Measurements from ENCODE around the gene NRXN2. TPM values are rescaled to one million over a fixed set of nuclear protein-coding genes. Genes with fewer than 3 reads are reported as not detected.

NRXN2 gene
- total and polyA plus RNA-seq, 10 of the 15 experiments (the other 5 are each of a cell fraction or from before 2014, with no cell fraction given) = 0.03 to 1.4 (median 0.23) TPM

- TF ChIP-seq PRDM15 (CRISPR knock-in tag; IDR thresholded peaks at IDR 0.05) (no peak), CHD4 (IDR thresholded peaks at IDR 0.05) (no peak), NR2C2 (IDR thresholded peaks at IDR 0.05; ENCODE audit: borderline replicate concordance, control insufficient read depth, insufficient read length, low read depth) (no peak), TBL1XR1 (IDR thresholded peaks at IDR 0.05; ENCODE audit: low read depth, low read length) (no peak), ATF7 (IDR thresholded peaks at IDR 0.05; ENCODE audit: low read depth) (no peak), CREM (IDR thresholded peaks at IDR 0.05; ENCODE audit: low read depth) (no peak)
Observed at GRCh38 chr11:64594159-64594939, 128.6 kb downstream of the NRXN2 start (continued).

- Histone ChIP-seq H3K9ac (ENCODE audit: control insufficient read depth, insufficient read depth, low read length) (no peak overlapping the region), H3K9me3 (replicated peaks; ENCODE audit: control insufficient read depth, insufficient read depth, low read length) (no peaks in the 10 kb centered on the region; the same call in 1 of the 3 replicates), H3K4me3 (no peak overlapping the region), H3K4me1 (ENCODE audit: control insufficient read depth, insufficient read depth, low read length) (no peaks in the 10 kb centered on the region), H3K27ac (ENCODE audit: control insufficient read depth, insufficient read depth) (no peak overlapping the region), H3K4me2 (ENCODE audit: control insufficient read depth, insufficient read depth) (no peak overlapping the region), H2AFZ (ENCODE audit: control insufficient read depth, low read depth, low read length) (no peak overlapping the region), H3K27me3 (replicated peaks in 1 of 2; ENCODE audit: control insufficient read depth in 2 of 2, insufficient read depth in 2 of 2, low read length in 1 of 2) (no peaks in the 10 kb centered on the region), H3K36me3 (ENCODE audit: control insufficient read depth in 2 of 2, insufficient read depth in 2 of 2, low read length in 1 of 2) (no peaks in the 10 kb centered on the region), H4K20me1 (ENCODE audit: control insufficient read depth, insufficient read depth) (no peaks in the 10 kb centered on the region), H3K79me2 (ENCODE audit: control insufficient read depth, insufficient read depth, low read length) (no peaks in the 10 kb centered on the region)
- RAD21 ChIA-PET (ENCODE audit: unreplicated experiment) = no interaction called here
- FAIRE-seq = no peak
- WGBS (ENCODE audit: insufficient coverage, insufficient replicate concordance, low lambda C conversion rate, missing lambda C conversion rate) = 42% methylated on average over 32 of the region's 32 CpGs
- TF ChIP-seq CREB1 (IDR thresholded peaks at IDR 0.05; ENCODE audit: low read depth) (no peak), CUX1 (IDR thresholded peaks at IDR 0.05; ENCODE audit: insufficient replicate concordance, low read depth, low read length) (no peak), RAD21 (IDR thresholded peaks at IDR 0.05; ENCODE audit: insufficient read depth, low read depth, low read length) (no peak), BCL11A (IDR thresholded peaks at IDR 0.05; ENCODE audit: low read depth, low read length) (no peak), SP1 (IDR thresholded peaks at IDR 0.05; ENCODE audit: low read depth, low read length) (no peak), KLF5 (IDR thresholded peaks at IDR 0.05; ENCODE audit: partially characterized antibody) (no peak), IKZF2 (IDR thresholded peaks at IDR 0.05) (no peak)
- ATAC-seq = no peak
- CTCF ChIA-PET = no interaction called here
- SMC1A ChIA-PET (ENCODE audit: uncharacterized antibody, unreplicated experiment) = no interaction called here
- DNase-seq (ENCODE audit: low read depth, low spot score) = no peak
- no TSS peak for BruUV-seq (replicated peaks)
- intact Hi-C loops (cut with micrococcal nuclease; ENCODE audit: unreplicated experiment) (no loop called here), in situ Hi-C loops (cut with MboI) (no loop called here)
- POLR2A ChIA-PET = no interaction called here
Observed at GRCh38 chr11:64593156-64594105, 129.6 kb downstream of the NRXN2 start.
